ENCODE measurements around the gene TNIP3. TPM values are rescaled to one million over a fixed set of nuclear protein-coding genes. Genes with fewer than 3 reads are reported as not detected.

Gene TNIP3
- total and polyA plus RNA-seq, 2 donors (not counting 1 experiment from before 2014, with no cell fraction given), result 0.50 to 0.51 TPM

GRCh38 chr4:121096191-121096590 is 67.9 kb downstream of the TNIP3 start:
- no peak overlapping the region for H2AFZ ChIP-seq (ENCODE audit: low read length)
- H3K79me2 ChIP-seq (ENCODE audit: control insufficient read depth, insufficient read depth, low read length), result no peaks in the 10 kb centered on the region
- no peaks in the 10 kb centered on the region for H4K20me1 ChIP-seq (ENCODE audit: control insufficient read depth, extremely low read depth, insufficient read depth, low read length)
- TF ChIP-seq CTCF (conservative IDR thresholded peaks at IDR 0.05 in 1 of 2, IDR thresholded peaks at IDR 0.05 in 1 of 2; ENCODE audit: low read depth in 1 of 2, low read length in 2 of 2), result no peak
- no peak for TF ChIP-seq EZH2 (IDR thresholded peaks at IDR 0.05; ENCODE audit: low read length, missing control alignments)
- H3K36me3 ChIP-seq (ENCODE audit: control insufficient read depth, insufficient read depth, low read length), result no peaks in the 10 kb centered on the region
- H3K27me3 ChIP-seq (ENCODE audit: control insufficient read depth, insufficient read depth, low read length), result no peaks in the 10 kb centered on the region
- H3K9ac ChIP-seq (ENCODE audit: insufficient read depth, low read length), result no peak overlapping the region
- H3K4me3 ChIP-seq (replicated peaks in 1 of 4; ENCODE audit: control extremely low read depth in 1 of 4, insufficient read depth in 1 of 4, low read depth in 3 of 4, low read length in 4 of 4), result no peak overlapping the region
- no peak overlapping the region for H3K27ac ChIP-seq (ENCODE audit: insufficient read depth, low read length)
- H3K4me1 ChIP-seq (ENCODE audit: control insufficient read depth, extremely low read depth, insufficient read depth, low read length), result no peaks in the 10 kb centered on the region
- H3K4me2 ChIP-seq (ENCODE audit: extremely low read depth, insufficient read depth, low read length), result no peak overlapping the region
- no peaks in the 10 kb centered on the region for H3K9me3 ChIP-seq (ENCODE audit: control insufficient read depth, insufficient read depth, low read depth, low read length)
- DNase-seq (ENCODE audit: low read depth in 2 of 2), result no peak

- no peak overlapping the region for H3K4me2 ChIP-seq (ENCODE audit: extremely low read depth, insufficient read depth, low read length)
- no peaks in the 10 kb centered on the region for H3K9me3 ChIP-seq (ENCODE audit: control insufficient read depth, insufficient read depth, low read depth, low read length)
- H2AFZ ChIP-seq (ENCODE audit: low read length), result no peak overlapping the region
- H3K27ac ChIP-seq (ENCODE audit: insufficient read depth, low read length), result no peak overlapping the region
- H3K36me3 ChIP-seq (ENCODE audit: control insufficient read depth, insufficient read depth, low read length), result no peaks in the 10 kb centered on the region
- no peak overlapping the region for H3K9ac ChIP-seq (ENCODE audit: insufficient read depth, low read length)
- H3K27me3 ChIP-seq (ENCODE audit: control insufficient read depth, insufficient read depth, low read length), result no peaks in the 10 kb centered on the region
- TF ChIP-seq CTCF (conservative IDR thresholded peaks at IDR 0.05 in 1 of 2, IDR thresholded peaks at IDR 0.05 in 1 of 2; ENCODE audit: low read depth in 1 of 2, low read length in 2 of 2), result no peak
- no peak for TF ChIP-seq EZH2 (IDR thresholded peaks at IDR 0.05; ENCODE audit: low read length, missing control alignments)
- no peaks in the 10 kb centered on the region for H3K79me2 ChIP-seq (ENCODE audit: control insufficient read depth, insufficient read depth, low read length)
- H3K4me1 ChIP-seq (ENCODE audit: control insufficient read depth, extremely low read depth, insufficient read depth, low read length), result no peaks in the 10 kb centered on the region
- no peaks in the 10 kb centered on the region for H4K20me1 ChIP-seq (ENCODE audit: control insufficient read depth, extremely low read depth, insufficient read depth, low read length)
- no peak for DNase-seq (ENCODE audit: low read depth in 2 of 2)
- H3K4me3 ChIP-seq (replicated peaks in 1 of 4; ENCODE audit: control extremely low read depth in 1 of 4, insufficient read depth in 1 of 4, low read depth in 3 of 4, low read length in 4 of 4), result no peak overlapping the region
These were observed 69.7 kb downstream of the TNIP3 start for GRCh38 chr4:121094297-121094966.

- no peaks in the 10 kb centered on the region for H3K27me3 ChIP-seq (ENCODE audit: control insufficient read depth, insufficient read depth, low read length)
- H2AFZ ChIP-seq (ENCODE audit: low read length), result no peak overlapping the region
- H3K27ac ChIP-seq (ENCODE audit: insufficient read depth, low read length), result no peak overlapping the region
- H3K9me3 ChIP-seq (ENCODE audit: control insufficient read depth, insufficient read depth, low read depth, low read length), result no peaks in the 10 kb centered on the region
- H3K36me3 ChIP-seq (ENCODE audit: control insufficient read depth, insufficient read depth, low read length), result no peaks in the 10 kb centered on the region
- no peaks in the 10 kb centered on the region for H3K79me2 ChIP-seq (ENCODE audit: control insufficient read depth, insufficient read depth, low read length)
- H4K20me1 ChIP-seq (ENCODE audit: control insufficient read depth, extremely low read depth, insufficient read depth, low read length), result no peaks in the 10 kb centered on the region
- no peaks in the 10 kb centered on the region for H3K4me1 ChIP-seq (ENCODE audit: control insufficient read depth, extremely low read depth, insufficient read depth, low read length)
- no peak for DNase-seq (ENCODE audit: low read depth in 2 of 2)
- no peak for TF ChIP-seq CTCF (conservative IDR thresholded peaks at IDR 0.05 in 1 of 2, IDR thresholded peaks at IDR 0.05 in 1 of 2; ENCODE audit: low read depth in 1 of 2, low read length in 2 of 2)
- H3K4me3 ChIP-seq (replicated peaks in 1 of 4; ENCODE audit: control extremely low read depth in 1 of 4, insufficient read depth in 1 of 4, low read depth in 3 of 4, low read length in 4 of 4), result no peak overlapping the region
- no peak overlapping the region for H3K9ac ChIP-seq (ENCODE audit: insufficient read depth, low read length)
- no peak overlapping the region for H3K4me2 ChIP-seq (ENCODE audit: extremely low read depth, insufficient read depth, low read length)
These were observed 70.9 kb downstream of the TNIP3 start for GRCh38 chr4:121093261-121093660.
